Sigmoid colon (tissue), 4 donors: Measurements from ENCODE around the gene MYH11.

Experiments used
- CTCF ChIP-seq, 4 experiments: fragments of 450-650 bp in 3 of 4; fragments of 200-600 bp in 1 of 4; IDR thresholded peaks; one replicate each; pipeline ENCODE4 v1.5.1; 2016 to 2019; ENCODE audit warnings: antibody characterized with exemption in 4 of 4, mild to moderate bottlenecking in 3 of 4, moderate library complexity in 2 of 4
- EP300 ChIP-seq, 4 donors: sonication (generic); formaldehyde crosslinking; IDR thresholded peaks; one replicate each; pipeline ENCODE4 v1.6.1; 2017; ENCODE audit warnings: antibody characterized with exemption in 4 of 4
- POLR2A ChIP-seq, 2 donors: fragments of 450-650 bp; IDR thresholded peaks; one replicate each; pipeline ENCODE4 v1.6.1; 2016; ENCODE audit warnings: antibody characterized with exemption in 2 of 2, mild to moderate bottlenecking in 2 of 2, moderate library complexity in 2 of 2
- POLR2AphosphoS5 ChIP-seq, 4 donors: sonication (generic); formaldehyde crosslinking; IDR thresholded peaks; one replicate each; pipeline ENCODE4 v1.6.1; 2017; ENCODE audit warnings: antibody characterized with exemption in 4 of 4

- no peak for TF ChIP-seq CTCF (IDR thresholded peaks at IDR 0.05)
- no peak for TF ChIP-seq POLR2A (IDR thresholded peaks at IDR 0.05)
- no peak for TF ChIP-seq EP300 (IDR thresholded peaks at IDR 0.05)
- no peak for TF ChIP-seq POLR2AphosphoS5 (IDR thresholded peaks at IDR 0.05)
Measured at GRCh38 chr16:15900357-15900756, 43.5 kb upstream of the MYH11 start.
